ENCODE results near the gene MED8. TPM values are rescaled to one million over a fixed set of nuclear protein-coding genes. Genes with fewer than 3 reads are reported as not detected.
"Not testable (repeated sequence)": the region's sequence is repeated elsewhere in the genome, so short reads cannot be mapped to it uniquely, and the experiment has no call there.

The MED8 gene
- total RNA-seq, 2 experiments from 2014 or later = 35.6 to 36.9 TPM

GRCh38 chr1:43415901-43416300 lies 26.3 kb upstream of the MED8 start:
- DNase-seq = no peak
- H3K4me3 Mint-ChIP-seq = no peak overlapping the region
- H3K36me3 Mint-ChIP-seq (ENCODE audit: low read depth) = peaks cover 19% of the 10 kb centered on the region
- ChIA-PET CTCF (interaction anchor here (4.6 kb wide), 1 partner anchor 190 kb away, joined by 87 read pairs; no protein-coding TSS in a partner anchor), POLR2A (no interaction called here)
- H3K27ac Mint-ChIP-seq = no peak overlapping the region
- H3K27me3 Mint-ChIP-seq = no peaks in the 10 kb centered on the region
- H3K9me3 Mint-ChIP-seq = no peaks in the 10 kb centered on the region
- no peaks in the 10 kb centered on the region for H3K4me1 Mint-ChIP-seq

GRCh38 chr1:43414634-43415223 lies 25.1 kb upstream of the MED8 start:
- H3K36me3 Mint-ChIP-seq (ENCODE audit: low read depth) = peaks cover 18% of the 10 kb centered on the region
- ChIA-PET POLR2A (interaction anchor here (0.9 to 1.4 kb wide), 3 partner anchors 25 to 188 kb away, joined by 4 to 5 read pairs (median 5); partner anchors contain the start of genes CDC20, MED8 and SZT2), CTCF (interaction anchor here (0.6 to 4.6 kb wide), 24 partner anchors 10 to 496 kb away, joined by 3 to 87 read pairs (median 4); partner anchors contain the start of genes CDC20, ELOVL1, HYI and MED8)
- no peaks in the 10 kb centered on the region for H3K4me1 Mint-ChIP-seq
- no peak overlapping the region for H3K27ac Mint-ChIP-seq
- H3K27me3 Mint-ChIP-seq = no peaks in the 10 kb centered on the region
- H3K4me3 Mint-ChIP-seq = no peak overlapping the region
- peak; percentile 60 for DNase-seq
- H3K9me3 Mint-ChIP-seq = no peaks in the 10 kb centered on the region

GRCh38 chr1:43413426-43413825 lies 23.8 kb upstream of the MED8 start:
- H3K9me3 Mint-ChIP-seq, H3K27ac Mint-ChIP-seq, DNase-seq, H3K27me3 Mint-ChIP-seq, H3K4me1 Mint-ChIP-seq, H3K4me3 Mint-ChIP-seq: not testable (repeated sequence)
- H3K36me3 Mint-ChIP-seq (ENCODE audit: low read depth) = peaks cover 22% of the 10 kb centered on the region
- POLR2A ChIA-PET = interaction anchor here (0.8 kb wide), 1 partner anchor 13 kb away, joined by 3 read pairs; no protein-coding TSS in a partner anchor
- CTCF ChIA-PET = interaction anchor here (1.9 to 4.6 kb wide), 3 partner anchors 14 to 187 kb away, joined by 7 to 87 read pairs (median 13); partner anchors contain the start of genes MED8 and SZT2

GRCh38 chr1:43410571-43410970 lies 21.0 kb upstream of the MED8 start:
- peaks cover 36% of the 10 kb centered on the region for H3K36me3 Mint-ChIP-seq (ENCODE audit: low read depth)
- no peak overlapping the region for H3K4me3 Mint-ChIP-seq
- no peak overlapping the region for H3K27ac Mint-ChIP-seq
- no peak for DNase-seq
- H3K27me3 Mint-ChIP-seq = no peaks in the 10 kb centered on the region
- CTCF ChIA-PET = no interaction called here
- no peaks in the 10 kb centered on the region for H3K4me1 Mint-ChIP-seq
- H3K9me3 Mint-ChIP-seq = no peaks in the 10 kb centered on the region
- POLR2A ChIA-PET = no interaction called here

- Mint-ChIP-seq H3K27me3 (no peaks in the 10 kb centered on the region), H3K4me3 (no peak overlapping the region), H3K36me3 (ENCODE audit: low read depth) (peaks cover 47% of the 10 kb centered on the region), H3K9me3 (no peaks in the 10 kb centered on the region), H3K4me1 (no peaks in the 10 kb centered on the region), H3K27ac (no peak overlapping the region)
- ChIA-PET CTCF (no interaction called here), POLR2A (no interaction called here)
- no peak for DNase-seq
Observed at GRCh38 chr1:43405876-43406234, 16.3 kb upstream of the MED8 start.

- no peak overlapping the region for H3K4me3 Mint-ChIP-seq
- no peaks in the 10 kb centered on the region for H3K9me3 Mint-ChIP-seq
- no peaks in the 10 kb centered on the region for H3K27me3 Mint-ChIP-seq
- POLR2A ChIA-PET = no interaction called here
- CTCF ChIA-PET = no interaction called here
- H3K4me1 Mint-ChIP-seq = no peaks in the 10 kb centered on the region
- H3K36me3 Mint-ChIP-seq (ENCODE audit: low read depth) = peaks cover 48% of the 10 kb centered on the region
- no peak overlapping the region for H3K27ac Mint-ChIP-seq
- DNase-seq = no peak
Observed at GRCh38 chr1:43405219-43405875, 15.7 kb upstream of the MED8 start.

- Mint-ChIP-seq H3K36me3 (ENCODE audit: low read depth) (peaks cover 45% of the 10 kb centered on the region), H3K4me1 (no peaks in the 10 kb centered on the region), H3K27me3 (no peaks in the 10 kb centered on the region), H3K9me3 (no peaks in the 10 kb centered on the region), H3K4me3 (no peak overlapping the region), H3K27ac (no peak overlapping the region)
- CTCF ChIA-PET = no interaction called here
- POLR2A ChIA-PET = no interaction called here
- DNase-seq = no peak
Observed at GRCh38 chr1:43404353-43404752, 14.8 kb upstream of the MED8 start.

GRCh38 chr1:43402089-43402865 lies 12.7 kb upstream of the MED8 start:
- Mint-ChIP-seq H3K27me3 (no peaks in the 10 kb centered on the region), H3K4me3 (no peak overlapping the region), H3K36me3 (ENCODE audit: low read depth) (peaks cover 35% of the 10 kb centered on the region), H3K4me1 (peaks cover 2% of the 10 kb centered on the region), H3K27ac (no peak overlapping the region), H3K9me3 (no peaks in the 10 kb centered on the region)
- ChIA-PET POLR2A (no interaction called here), CTCF (no interaction called here)
- no peak for DNase-seq

GRCh38 chr1:43400441-43400840 lies 10.8 kb upstream of the MED8 start:
- not testable (repeated sequence) for H3K4me1 Mint-ChIP-seq, H3K27ac Mint-ChIP-seq, DNase-seq, H3K9me3 Mint-ChIP-seq, H3K27me3 Mint-ChIP-seq, H3K4me3 Mint-ChIP-seq
- CTCF ChIA-PET = interaction anchor here (2.2 kb wide), 1 partner anchor 13 kb away, joined by 7 read pairs; no protein-coding TSS in a partner anchor
- H3K36me3 Mint-ChIP-seq (ENCODE audit: low read depth) = peaks cover 28% of the 10 kb centered on the region
- POLR2A ChIA-PET = interaction anchor here (1.3 kb wide), 1 partner anchor 10 kb away, joined by 3 read pairs; no protein-coding TSS in a partner anchor

GRCh38 chr1:43398227-43398626 lies 8.6 kb upstream of the MED8 start:
- Mint-ChIP-seq H3K4me3 (no peak overlapping the region), H3K27me3 (no peaks in the 10 kb centered on the region), H3K9me3 (no peaks in the 10 kb centered on the region), H3K36me3 (ENCODE audit: low read depth) (peaks cover 13% of the 10 kb centered on the region), H3K27ac (no peak overlapping the region), H3K4me1 (peaks cover 2% of the 10 kb centered on the region)
- DNase-seq = no peak
- ChIA-PET POLR2A (no interaction called here), CTCF (no interaction called here)

GRCh38 chr1:43396059-43396458 lies 6.5 kb upstream of the MED8 start:
- H3K36me3 Mint-ChIP-seq (ENCODE audit: low read depth) = peaks cover 13% of the 10 kb centered on the region
- H3K27ac Mint-ChIP-seq = no peak overlapping the region
- no peaks in the 10 kb centered on the region for H3K27me3 Mint-ChIP-seq
- no peaks in the 10 kb centered on the region for H3K9me3 Mint-ChIP-seq
- DNase-seq = no peak
- CTCF ChIA-PET = interaction anchor here (1.2 kb wide), 1 partner anchor 18 kb away, joined by 3 read pairs; no protein-coding TSS in a partner anchor
- H3K4me3 Mint-ChIP-seq = no peak overlapping the region
- H3K4me1 Mint-ChIP-seq = peaks cover 10% of the 10 kb centered on the region
- POLR2A ChIA-PET = interaction anchor here (1.3 kb wide), 1 partner anchor 38 kb away, joined by 3 read pairs; the partner anchor contains the start of gene CDC20

GRCh38 chr1:43395523-43395922 lies 5.9 kb upstream of the MED8 start:
- POLR2A ChIA-PET = interaction anchor here (1.2 kb wide), 1 partner anchor 27 kb away, joined by 3 read pairs; no protein-coding TSS in a partner anchor
- Mint-ChIP-seq H3K36me3 (ENCODE audit: low read depth) (peaks cover 13% of the 10 kb centered on the region), H3K4me3 (no peak overlapping the region), H3K27me3 (no peaks in the 10 kb centered on the region), H3K4me1 (peaks cover 15% of the 10 kb centered on the region), H3K27ac (no peak overlapping the region), H3K9me3 (no peaks in the 10 kb centered on the region)
- no peak for DNase-seq
- CTCF ChIA-PET = interaction anchor here (1.2 kb wide), 1 partner anchor 19 kb away, joined by 3 read pairs; no protein-coding TSS in a partner anchor

- ChIA-PET POLR2A (interaction anchor here (0.8 kb wide), 1 partner anchor 24 kb away, joined by 3 read pairs; the partner anchor contains the start of gene ELOVL1), CTCF (no interaction called here)
- no peak overlapping the region for H3K27ac Mint-ChIP-seq
- no peak for DNase-seq
- no peaks in the 10 kb centered on the region for H3K27me3 Mint-ChIP-seq
- H3K36me3 Mint-ChIP-seq (ENCODE audit: low read depth) = peaks cover 16% of the 10 kb centered on the region
- no peaks in the 10 kb centered on the region for H3K9me3 Mint-ChIP-seq
- H3K4me1 Mint-ChIP-seq = peaks cover 39% of the 10 kb centered on the region
- H3K4me3 Mint-ChIP-seq = no peak overlapping the region
Observed at GRCh38 chr1:43392702-43393101, 3.1 kb upstream of the MED8 start.

Data from activated CD4-positive, alpha-beta memory T cell treated with anti-CD3 and anti-CD28 coated beads, Interleukin-2, amount 10 ng/mL, durations not matched to agents 7 days and 5 days (primary cell).